Measurements from ENCODE around the gene HIVEP1.

DNA sequence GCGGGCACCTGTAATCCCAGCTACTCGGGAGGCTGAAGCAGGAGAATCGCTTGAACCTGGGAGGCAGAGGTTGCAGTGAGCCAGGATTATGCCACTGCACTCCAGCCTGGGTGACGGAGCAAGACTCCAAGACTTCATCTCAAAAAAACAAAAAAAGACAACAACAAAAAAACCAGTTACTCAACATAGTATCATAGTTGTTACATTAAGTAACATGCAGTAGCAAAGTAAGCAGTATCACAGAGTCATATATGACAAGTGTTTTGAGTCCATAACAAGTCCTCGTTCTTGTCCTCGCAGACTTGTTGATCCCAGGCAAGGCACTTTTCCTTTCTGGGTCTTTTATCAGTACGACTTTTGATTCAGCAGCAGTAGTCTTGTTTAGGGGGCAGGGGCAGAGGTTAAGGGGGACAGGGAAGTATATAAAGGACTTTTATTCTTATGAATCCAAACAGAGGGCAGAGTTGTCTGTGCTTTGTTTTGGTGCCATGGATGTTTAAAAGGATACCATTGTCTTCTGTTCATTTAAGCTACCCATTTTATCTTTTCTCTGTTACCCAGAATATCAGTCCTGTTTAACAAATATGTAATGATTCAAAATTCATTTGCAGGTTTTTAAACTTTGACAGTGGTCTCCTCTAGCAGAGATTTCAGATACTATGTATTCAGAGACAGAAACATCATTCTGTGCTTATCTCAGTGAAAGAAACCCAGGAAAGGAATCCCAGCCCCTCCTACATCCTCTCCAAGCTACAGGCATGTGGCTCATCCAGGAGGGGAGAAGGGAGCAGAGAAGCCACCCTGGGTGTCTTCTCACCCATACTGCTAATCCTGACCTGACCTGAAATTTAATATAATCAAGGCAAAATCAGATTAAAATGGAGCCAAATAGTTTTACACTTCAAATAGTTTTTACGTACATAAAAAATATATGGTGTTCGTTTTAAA, 140.2 kb downstream of the HIVEP1 start:
- TF ChIP-seq, protein P1, sequence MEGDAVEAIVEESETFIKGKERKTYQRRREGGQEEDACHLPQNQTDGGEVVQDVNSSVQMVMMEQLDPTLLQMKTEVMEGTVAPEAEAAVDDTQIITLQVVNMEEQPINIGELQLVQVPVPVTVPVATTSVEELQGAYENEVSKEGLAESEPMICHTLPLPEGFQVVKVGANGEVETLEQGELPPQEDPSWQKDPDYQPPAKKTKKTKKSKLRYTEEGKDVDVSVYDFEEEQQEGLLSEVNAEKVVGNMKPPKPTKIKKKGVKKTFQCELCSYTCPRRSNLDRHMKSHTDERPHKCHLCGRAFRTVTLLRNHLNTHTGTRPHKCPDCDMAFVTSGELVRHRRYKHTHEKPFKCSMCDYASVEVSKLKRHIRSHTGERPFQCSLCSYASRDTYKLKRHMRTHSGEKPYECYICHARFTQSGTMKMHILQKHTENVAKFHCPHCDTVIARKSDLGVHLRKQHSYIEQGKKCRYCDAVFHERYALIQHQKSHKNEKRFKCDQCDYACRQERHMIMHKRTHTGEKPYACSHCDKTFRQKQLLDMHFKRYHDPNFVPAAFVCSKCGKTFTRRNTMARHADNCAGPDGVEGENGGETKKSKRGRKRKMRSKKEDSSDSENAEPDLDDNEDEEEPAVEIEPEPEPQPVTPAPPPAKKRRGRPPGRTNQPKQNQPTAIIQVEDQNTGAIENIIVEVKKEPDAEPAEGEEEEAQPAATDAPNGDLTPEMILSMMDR (IDR thresholded peaks at IDR 0.05): no peak
- TF ChIP-seq CBFB (CRISPR knock-in tag; IDR thresholded peaks at IDR 0.05; ENCODE audit: low read depth) (no peak), SP1 (CRISPR knock-in tag; conservative IDR thresholded peaks at IDR 0.05) (no peak), JUN (CRISPR knock-in tag; IDR thresholded peaks at IDR 0.05) (no peak), NR2C2 (CRISPR knock-in tag; IDR thresholded peaks at IDR 0.05) (no peak)
- TF ChIP-seq, protein P2, sequence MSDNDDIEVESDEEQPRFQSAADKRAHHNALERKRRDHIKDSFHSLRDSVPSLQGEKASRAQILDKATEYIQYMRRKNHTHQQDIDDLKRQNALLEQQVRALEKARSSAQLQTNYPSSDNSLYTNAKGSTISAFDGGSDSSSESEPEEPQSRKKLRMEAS (CRISPR knock-in tag; IDR thresholded peaks at IDR 0.05): no peak
- TF ChIP-seq, protein P3, sequence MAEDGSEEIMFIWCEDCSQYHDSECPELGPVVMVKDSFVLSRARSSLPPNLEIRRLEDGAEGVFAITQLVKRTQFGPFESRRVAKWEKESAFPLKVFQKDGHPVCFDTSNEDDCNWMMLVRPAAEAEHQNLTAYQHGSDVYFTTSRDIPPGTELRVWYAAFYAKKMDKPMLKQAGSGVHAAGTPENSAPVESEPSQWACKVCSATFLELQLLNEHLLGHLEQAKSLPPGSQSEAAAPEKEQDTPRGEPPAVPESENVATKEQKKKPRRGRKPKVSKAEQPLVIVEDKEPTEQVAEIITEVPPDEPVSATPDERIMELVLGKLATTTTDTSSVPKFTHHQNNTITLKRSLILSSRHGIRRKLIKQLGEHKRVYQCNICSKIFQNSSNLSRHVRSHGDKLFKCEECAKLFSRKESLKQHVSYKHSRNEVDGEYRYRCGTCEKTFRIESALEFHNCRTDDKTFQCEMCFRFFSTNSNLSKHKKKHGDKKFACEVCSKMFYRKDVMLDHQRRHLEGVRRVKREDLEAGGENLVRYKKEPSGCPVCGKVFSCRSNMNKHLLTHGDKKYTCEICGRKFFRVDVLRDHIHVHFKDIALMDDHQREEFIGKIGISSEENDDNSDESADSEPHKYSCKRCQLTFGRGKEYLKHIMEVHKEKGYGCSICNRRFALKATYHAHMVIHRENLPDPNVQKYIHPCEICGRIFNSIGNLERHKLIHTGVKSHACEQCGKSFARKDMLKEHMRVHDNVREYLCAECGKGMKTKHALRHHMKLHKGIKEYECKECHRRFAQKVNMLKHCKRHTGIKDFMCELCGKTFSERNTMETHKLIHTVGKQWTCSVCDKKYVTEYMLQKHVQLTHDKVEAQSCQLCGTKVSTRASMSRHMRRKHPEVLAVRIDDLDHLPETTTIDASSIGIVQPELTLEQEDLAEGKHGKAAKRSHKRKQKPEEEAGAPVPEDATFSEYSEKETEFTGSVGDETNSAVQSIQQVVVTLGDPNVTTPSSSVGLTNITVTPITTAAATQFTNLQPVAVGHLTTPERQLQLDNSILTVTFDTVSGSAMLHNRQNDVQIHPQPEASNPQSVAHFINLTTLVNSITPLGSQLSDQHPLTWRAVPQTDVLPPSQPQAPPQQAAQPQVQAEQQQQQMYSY (CRISPR knock-in tag; IDR thresholded peaks at IDR 0.05): no peak
- TF ChIP-seq, protein P4, sequence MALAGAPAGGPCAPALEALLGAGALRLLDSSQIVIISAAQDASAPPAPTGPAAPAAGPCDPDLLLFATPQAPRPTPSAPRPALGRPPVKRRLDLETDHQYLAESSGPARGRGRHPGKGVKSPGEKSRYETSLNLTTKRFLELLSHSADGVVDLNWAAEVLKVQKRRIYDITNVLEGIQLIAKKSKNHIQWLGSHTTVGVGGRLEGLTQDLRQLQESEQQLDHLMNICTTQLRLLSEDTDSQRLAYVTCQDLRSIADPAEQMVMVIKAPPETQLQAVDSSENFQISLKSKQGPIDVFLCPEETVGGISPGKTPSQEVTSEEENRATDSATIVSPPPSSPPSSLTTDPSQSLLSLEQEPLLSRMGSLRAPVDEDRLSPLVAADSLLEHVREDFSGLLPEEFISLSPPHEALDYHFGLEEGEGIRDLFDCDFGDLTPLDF (CRISPR knock-in tag; IDR thresholded peaks at IDR 0.05): no peak

All from WTC11 (cell line).